Kidney capillary endothelial cell (primary cell): Measurements from ENCODE around the gene CUEDC2.
A peak's percentile ranks its signal among the peaks of the same experiment; 100 is the strongest.
"Not testable (repeated sequence)": the region's sequence is repeated elsewhere in the genome, so short reads cannot be mapped to it uniquely, and the experiment has no call there.

Experiments used
- DNase-seq: peaks from one replicate; pipeline ENCODE4 v3.0.0-alpha.2; 2018; ENCODE audit warnings: low spot score

CUEDC2 gene

DNA sequence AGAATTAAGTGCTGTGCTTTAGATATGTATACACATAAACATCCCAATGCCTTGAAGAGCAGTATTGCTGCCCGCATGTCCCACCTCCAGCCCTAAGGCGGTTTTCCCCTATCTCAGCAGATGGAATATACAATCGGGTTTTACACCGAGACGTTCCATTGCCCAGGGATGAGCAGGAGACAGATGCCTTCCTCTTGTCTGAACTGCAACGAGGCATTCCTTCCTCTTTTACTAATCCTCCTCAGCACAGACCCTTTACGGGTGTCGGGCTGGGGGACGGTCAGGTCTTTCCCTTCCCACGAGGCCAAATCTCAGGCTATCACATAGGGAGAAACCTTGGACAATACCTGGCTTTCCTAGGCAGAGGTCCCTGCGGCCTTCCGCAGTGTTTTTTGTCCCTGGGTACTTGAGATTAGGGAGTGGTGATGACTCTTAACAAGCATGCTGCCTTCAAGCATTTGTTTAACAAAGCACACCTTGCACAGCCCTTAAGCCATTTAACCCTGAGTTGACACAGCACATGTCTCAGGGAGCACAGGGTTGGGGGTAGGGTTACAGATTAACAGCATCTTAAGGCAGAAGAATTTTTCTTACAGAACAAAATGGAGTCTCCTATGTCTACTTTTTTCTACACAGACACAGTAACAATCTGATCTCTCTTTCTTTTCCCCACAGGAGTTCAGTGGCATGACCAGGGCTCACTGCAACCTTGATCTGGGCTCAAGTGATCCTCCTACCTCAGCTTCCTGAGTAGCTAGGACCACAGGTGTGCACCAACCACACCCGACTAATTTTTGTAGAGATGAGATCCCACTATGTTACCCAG lies 22.5 kb upstream of the CUEDC2 start:
- DNase-seq: not testable (repeated sequence)

DNA sequence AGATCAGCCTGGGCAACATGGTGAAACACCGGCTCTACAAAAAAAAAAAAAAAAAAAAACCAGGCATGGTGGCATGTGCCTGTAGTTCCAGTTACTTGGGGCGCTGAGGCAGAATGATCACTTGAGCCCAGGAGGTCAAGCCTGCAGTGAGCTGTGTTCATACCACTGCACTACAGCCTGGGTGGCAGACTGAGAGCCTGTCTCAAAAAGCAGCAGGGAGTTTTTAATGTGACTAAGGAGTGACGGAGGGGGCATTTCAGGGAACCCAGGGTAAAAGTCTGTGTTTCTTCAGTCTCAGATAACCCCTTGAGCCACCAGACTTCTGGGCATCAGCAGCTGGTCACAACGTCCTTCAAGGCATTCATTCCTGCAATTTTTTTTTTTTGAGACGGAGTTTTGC lies 21.1 kb upstream of the CUEDC2 start:
- DNase-seq: no peak

DNA sequence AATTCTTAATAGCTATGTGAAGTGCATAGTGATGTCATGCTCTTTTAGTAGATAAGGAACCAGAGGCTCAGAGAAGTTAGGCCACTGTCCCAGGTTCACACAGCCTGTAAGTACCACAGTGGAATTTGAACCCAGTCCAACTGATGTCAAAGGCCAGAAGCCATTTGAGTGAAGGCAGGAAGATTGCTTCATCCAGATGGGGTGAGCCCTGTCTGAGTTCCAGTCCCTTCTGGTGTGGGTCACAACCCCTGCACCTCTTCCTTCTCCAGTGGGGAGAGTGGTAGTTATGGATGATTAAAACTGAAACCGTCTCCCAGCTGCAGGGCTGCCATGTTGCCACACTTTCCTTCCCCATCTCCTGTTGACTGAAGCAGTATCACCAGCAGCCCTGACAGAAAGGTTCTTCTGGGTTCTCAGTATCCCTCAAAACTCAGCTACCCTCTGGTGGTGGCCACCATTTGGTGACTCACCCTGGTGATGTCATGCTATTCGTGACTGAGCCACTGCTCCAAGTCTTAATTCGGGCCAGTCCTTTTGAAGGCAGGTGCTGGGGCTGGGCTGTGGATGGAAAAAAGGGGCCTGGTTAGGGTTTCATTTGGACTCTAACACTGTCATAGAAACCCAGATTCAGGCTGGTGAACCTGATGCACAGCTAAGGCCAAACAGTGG lies 20.4 kb upstream of the CUEDC2 start:
- no peak for DNase-seq

DNA sequence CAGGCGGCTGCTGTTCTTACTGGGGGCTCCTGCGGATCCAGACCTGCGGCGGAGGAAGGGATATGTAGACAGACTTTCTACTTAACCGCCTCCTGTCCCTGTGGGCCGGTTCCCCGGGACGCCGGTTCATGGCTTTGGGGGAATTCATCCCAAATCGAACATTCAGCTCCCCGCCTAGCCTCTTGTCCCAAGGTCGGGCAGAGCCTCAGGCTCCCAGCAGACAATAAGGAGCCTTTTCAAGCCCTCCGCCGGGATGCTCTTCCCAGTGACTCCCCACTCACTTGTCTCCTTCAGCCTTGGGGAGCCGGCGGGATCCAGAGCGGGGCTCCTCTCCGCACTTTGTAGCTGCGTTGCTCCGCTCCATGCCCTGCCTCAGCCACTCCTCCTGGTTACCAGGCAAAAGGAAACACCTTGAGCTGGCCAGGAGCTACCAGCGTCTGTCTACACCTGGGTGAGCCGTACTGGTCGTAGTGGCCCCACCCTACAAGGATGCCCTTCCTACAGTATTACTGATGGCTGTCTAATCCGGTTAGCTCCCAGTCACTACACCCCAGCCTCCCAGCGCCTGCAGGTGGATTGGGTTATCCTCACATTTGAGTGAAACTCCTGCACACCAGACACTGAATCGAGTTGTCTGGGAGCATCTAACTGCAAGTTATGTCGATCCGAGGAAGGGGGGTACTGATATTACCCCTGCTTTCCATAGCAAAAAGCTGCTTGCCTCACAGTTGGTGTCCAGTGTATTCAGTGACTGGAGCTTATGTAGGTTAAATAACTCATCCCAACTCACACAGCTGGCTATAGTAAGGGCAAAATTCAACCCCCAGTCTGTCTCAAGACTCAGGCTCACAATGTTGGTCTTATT lies 19.0 kb upstream of the CUEDC2 start, which contains the start of gene C10orf95:
Gene C10orf95, minus strand, starts transcription at position 439 of the 865 bp plus-strand sequence. CDS start 450 bp downstream, outside the sequence.
- no peak for DNase-seq

DNA sequence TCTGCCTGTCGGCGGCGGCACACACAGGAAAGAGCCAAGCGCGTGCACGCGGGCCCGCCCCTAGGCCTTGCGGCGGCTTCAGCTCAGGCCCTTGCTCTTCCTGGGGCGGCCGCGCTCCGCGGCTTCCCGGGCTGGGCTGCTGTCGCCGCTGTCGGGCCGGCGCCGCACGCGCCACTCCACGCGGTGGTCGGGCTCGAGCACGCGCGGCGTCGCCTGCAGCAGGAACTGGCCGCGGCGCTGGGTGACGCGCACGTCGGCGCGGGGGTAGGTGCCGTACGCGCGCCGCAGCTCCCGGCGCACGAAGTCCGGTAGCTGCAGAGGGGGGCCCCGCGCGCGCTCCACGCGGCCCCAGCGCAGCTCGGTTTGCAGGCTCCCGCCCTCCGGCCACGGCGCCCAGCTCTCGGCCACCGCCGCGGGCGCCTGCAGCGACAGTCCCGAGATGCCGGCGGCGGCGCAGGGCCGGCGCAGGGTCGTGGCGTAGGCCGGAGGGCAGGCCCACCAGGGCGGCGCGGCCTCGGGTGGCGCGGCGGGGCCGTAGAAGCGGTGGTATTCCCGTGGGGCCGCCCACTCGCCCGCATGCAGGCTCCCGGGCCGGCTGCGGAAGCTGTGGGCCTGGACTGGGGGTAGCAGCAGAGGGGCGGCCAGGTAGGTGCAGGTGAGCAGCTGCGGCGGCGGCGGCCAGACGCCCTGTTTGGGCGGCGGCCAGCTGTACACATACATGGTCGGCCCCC lies 18.2 kb upstream of the CUEDC2 start:
- peak; percentile 64 for DNase-seq

DNA sequence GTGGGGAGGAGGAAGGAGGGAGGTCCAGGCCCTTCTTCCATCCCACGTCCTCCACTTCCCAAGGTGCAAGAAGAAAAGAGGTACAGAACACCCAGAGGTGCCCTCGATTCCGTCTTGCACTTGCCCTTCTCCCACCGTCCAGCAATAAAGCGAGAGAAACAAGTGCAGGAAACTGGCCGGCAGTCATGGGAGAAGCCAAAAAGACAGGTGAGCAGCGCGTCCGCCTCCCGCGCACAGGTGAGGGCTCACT lies 17.7 kb upstream of the CUEDC2 start:
- DNase-seq: no peak

DNA sequence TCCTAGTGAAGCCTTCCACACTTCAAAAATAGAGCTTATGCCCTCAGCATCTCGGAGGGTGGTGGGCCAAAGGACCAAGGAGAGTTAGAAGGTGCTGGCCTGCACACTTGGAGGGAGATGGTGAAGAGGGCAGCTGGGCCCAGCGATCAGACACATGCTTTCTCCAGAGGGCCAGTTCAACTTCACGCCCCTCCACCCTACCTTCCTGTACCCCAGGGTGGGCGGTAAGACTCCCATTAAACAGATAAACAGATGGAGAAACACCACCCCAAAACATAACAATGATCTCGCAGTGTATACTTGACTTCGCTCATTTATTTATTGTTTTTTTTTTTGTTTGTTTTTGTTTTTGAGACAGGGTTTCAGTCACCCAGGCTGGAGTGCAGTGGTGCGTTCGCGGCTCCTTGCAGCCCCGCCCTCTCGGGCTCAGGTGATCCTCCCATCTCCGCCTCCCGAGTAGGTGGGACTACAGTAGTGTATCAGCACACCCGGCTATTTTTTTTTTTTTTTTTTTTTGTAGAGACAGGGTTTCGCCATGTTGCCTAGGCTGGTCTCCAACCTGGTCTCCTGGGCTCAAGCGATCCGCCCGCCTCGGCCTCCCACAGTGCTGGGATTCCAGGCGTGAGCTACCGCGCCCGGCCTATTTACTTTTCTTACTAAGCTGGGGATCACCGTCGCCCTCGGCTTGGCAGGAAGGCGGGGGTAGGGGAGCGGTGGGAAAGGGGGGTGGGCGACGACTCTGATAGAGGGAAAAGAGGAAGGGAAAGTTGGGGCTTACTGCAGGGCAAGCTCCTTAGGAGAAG lies 17.1 kb upstream of the CUEDC2 start:
- no peak for DNase-seq

DNA sequence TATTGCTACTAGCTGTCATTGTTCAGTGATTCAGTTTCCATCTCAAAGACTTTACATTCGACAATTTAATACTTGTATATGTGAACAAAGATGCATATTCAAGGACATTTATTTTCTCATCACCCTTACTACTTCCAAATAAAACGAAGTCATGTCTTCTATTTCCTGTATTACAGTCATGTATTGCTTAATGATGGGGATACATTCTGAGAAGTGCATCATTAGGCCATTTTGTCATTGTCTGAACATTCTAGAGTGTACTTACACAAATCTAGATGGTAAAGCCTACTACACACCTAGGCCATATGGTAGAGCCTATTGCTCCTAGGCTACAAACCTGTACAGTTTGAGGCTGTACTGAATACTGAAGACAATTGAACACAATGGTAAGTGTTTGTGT lies 12.5 kb upstream of the CUEDC2 start:
- no peak for DNase-seq

DNA sequence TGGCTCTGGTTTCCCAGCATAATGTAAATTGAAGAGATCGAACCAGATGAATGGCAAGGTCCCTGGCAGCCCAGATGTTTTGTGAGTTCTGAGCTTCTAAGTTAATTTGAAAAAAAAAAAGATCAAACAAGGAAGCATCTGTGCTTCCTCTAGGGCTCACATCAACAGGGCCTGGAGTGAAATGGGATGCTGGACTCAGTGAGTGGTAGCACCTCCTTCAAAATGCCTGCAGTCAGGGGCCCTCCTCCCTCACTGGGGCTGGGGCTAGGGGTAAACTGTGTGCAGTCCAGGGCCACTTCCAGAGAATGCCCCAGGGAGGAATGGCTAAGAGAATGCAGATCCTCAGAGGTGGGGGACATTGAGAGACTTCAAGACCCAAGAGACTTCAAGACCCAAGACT lies 6.0 kb upstream of the CUEDC2 start:
- DNase-seq: no peak

DNA sequence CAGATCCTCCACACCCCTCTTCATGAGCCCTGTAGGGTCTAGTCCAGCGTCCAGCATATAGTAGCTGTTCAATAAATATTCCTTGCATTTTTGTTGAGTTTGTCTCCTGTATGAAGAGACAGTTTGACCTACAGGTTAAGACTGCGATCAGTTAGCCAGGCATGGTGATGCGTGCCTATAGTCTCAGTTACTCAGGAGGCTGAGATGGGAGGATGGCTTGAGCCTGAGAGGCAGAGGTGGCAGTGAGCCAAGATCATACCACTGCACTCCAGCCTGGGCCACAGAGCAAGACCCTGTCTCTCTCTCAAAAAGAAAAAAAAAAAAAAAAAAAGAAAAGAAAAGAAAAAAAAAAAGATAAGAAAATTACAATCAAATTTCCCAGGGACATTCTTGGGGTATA lies 5.1 kb upstream of the CUEDC2 start:
- DNase-seq: no peak

DNA sequence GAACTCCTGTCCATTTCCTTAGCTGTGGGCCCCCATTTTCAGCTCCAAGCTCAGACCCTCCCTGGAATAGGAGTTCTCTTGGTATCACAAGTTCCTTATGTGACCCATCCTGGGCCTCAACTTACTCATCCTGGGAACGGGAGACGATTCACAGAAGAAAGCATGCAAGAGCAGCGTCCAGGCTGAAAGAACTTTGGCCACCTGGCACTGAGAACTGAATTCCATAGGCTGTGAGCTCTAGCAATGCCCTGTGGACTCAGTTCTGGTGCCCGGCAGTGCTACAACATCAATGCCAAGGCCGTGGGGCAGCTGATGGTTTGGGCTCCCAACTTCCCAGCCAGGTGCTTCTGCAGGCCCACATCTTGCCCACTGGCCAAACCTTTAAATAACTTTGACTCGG lies 3.9 kb upstream of the CUEDC2 start:
- no peak for DNase-seq

DNA sequence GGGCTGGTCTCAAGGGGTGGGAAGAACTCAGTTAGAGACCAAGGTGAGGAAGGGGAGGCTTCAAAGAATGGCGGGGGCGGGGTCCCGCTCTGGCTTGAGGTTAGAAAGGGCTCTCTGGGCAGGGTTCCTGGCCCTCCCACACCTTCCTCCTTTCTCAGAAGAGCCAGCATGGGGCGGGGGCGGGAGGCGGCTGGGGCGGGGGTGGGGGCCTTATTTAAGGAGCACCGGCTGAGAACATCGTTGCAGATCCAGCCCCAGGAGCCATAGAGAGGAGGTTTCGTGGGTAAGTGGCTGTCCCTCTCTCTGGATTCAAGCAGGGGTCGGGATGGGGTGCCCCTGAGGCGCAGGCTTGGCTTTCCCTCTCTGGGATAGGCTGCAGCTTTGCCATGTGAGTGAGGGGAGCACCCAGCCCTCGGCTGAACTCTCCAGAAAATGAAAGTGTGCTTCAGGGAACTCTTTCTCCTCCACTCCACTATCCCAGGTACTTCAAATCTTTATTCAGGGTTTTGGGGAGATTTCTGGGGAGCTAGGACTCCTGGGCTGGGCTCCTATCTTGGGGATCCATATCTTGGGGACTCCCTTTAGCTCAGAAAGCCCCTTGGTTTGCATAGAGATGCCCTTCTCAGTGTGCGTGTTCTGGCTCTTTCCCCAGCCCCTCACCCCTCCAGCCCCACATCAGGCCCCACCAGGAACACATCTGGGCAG lies 3.3 kb upstream of the CUEDC2 start:
- DNase-seq: no peak

DNA sequence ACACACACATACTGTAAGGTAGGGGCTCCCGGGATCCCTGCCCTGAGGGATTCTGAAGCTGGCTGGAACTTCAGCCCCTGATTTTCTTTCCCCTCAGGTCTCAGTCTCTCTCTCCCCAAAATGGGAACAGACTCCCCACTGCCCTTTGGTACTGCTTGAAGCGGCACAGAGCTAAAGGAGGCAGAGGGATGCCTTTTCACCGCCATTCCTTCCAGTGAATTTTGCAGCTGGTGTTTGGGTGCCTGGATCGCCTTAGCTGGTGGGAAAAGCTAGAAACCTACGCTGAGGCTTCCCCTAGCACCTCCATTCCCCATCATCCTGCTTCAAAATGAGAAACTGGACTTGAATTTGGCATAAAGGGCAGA lies 2.7 kb upstream of the CUEDC2 start:
- no peak for DNase-seq

DNA sequence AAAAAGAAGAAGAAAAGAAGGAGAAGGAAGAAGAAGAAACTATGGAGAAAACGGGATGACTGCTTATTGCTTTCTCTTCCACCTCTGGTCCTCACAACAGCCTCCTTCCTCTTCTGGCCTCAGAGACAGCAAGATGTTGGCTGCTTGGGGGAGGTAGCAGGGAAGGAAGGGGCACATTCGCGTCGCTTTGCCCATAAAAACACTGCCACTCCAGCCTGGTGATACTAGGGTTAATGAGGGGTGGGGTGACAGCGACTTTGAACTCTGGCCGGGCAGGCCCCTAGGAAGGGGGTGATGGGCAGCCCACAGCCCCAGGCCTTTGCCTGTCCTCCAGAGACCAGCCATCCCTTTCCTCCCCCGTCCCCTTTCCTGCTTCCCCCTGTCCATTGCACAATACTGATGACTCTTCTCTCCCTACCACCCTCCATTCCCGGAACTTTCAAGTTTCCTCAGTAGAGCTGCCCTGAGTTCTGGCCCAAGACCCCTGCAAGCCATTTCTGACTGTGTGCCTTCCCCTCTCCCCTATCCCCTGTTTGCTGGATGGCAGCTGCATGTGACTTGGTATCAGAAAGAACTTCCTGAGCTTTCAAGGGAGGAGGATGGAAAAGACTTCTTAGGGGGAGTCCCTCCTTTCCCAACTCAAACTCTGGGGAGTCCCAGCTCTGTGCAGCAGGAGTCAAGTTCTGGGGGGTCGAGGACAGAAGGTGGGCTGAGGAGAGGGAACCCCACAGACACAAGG lies 2.2 kb upstream of the CUEDC2 start:
- DNase-seq: no peak

DNA sequence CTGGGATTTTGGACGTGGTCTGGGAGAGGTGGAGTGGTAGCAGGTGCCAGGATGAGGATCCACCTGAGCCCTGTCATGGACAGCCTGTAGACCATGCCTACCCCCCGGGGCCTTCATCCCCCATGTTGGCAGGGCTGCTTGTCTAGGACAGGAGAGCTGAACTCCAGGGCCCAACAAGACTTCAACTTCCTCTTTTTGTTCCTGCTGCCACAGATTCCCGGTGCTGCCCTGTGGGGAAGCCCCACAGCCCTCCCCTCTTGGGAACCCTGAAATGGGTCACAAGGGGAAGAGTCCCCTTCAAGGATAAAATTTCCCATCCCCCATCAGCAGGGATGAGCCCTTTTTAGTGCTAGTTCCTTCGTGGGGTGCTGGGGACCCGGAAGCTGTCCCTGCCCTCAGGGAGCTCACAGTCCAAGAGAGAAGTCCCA lies 1.3 kb upstream of the CUEDC2 start:
- no peak for DNase-seq

DNA sequence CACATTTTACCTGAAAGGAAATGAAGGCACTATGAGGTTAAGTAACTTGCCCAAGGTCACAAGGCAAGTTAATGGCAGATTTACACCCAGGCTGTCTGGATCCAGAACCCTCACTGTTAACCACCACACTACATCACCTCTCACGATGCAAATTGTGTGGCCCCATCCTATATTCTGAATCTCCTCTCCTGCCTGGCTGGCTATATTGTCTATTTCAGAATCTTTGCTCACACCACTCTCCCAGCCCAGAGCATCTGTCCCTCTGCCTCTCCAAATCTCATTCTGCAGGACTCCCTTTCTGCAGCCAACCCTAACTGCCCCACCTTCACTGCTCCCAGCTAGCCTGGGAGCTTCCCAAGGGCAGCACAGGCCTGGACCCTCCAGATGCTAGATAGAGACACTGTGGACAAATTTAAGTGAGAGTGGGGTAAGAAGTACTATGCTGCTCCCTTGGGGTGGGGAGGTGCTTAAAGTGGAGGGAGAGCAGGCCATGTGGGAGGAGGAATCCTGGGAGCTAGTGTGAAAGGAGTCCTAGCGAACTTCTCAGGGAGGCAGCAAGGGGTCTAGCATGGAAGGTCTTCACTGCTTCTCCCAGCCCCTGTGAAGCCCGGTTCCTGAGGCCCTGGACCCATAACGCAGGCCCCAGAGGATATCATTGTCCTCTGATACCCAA lies 786 bp downstream of the CUEDC2 start:
- no peak for DNase-seq

DNA sequence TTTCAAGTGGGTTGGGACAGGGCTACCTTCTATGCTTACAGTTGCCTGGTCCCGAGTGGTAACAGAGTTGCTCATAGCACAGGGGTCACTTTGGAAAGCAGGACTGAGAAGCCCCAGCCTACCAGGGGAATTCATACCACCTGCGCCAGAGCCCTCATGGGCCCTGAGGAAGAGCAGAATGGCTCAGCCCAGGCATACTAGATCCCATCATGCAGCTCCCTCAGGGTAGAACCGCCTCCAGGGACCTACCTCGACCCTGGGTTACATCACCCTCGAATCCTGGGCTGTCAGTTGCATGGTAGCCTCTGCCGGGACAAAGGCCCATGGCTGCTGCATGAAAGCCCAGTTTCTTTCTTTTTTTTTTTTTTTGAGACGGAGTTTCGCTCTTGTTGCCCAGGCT lies 2.9 kb downstream of the CUEDC2 start:
- no peak for DNase-seq

DNA sequence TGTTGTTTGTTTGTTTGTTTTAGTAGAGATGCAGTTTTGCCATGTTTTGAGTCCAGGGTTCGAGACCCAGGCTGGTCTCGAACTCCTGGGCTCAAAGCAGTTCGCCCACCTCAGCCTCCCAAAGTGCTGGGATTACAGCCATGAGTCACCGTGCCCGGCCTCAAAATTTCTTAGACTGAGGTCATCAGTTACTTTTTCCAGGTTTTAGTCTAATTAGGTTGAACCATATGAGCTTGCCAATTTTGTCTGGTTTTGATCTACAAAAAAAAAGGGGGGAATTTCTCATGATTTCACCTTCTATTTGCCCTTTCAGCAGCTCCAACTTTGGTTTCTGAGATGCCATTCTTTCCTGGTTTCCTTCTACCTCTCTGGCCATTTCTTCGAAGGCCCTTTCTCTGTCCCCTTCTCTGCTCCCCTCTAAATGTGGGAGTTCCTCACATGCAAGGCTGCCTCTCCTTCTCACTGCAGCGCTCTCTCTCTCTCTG lies 5.5 kb downstream of the CUEDC2 start:
- DNase-seq: no peak

DNA sequence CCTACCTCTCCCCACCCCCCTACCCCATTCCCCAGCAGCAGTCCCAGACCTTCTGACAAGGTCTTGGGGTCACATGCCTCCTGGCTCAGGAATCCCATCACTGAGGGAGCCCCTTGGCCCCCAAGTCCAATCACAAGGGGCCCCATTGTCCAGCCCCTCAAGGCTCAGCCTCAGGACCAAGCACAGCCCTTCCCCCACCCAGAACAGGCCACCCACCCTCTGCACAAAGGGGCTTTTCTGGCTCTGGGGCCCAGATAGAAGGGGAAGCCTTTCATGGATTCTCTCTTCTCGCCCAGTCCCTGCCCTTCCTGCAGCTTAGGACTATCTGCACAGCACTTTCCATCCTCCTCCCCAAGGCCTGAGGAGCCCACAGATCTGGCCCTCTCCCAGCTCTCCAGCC lies 6.9 kb downstream of the CUEDC2 start:
- DNase-seq: no peak
